B cell (primary cell): ENCODE data around the gene MACO1. TPM values are rescaled to one million over a fixed set of nuclear protein-coding genes. Genes with fewer than 3 reads are reported as not detected.

ENCODE experiments used
- ATAC-seq: fragments of 200-7000 bp; cut with Tn5 transposase; one replicate; pipeline ENCODE4 v1.10.0; 2021; ENCODE audit warnings: low read depth, mild to moderate bottlenecking, moderate number of reproducible peaks, moderate library complexity
- CTCF ChIA-PET: fragments of 350-600 bp; sonication (Branson Sonifier 250); formaldehyde crosslinking; loops from one replicate; lab custom pipeline; 2021; ENCODE audit warnings: antibody characterized with exemption, inconsistent platforms; lab: Charles Lee
- POLR2A ChIA-PET: fragments of 350-600 bp; sonication (Branson Sonifier 250); formaldehyde crosslinking; loops from one replicate; lab custom pipeline; 2021; ENCODE audit warnings: antibody characterized with exemption; lab: Charles Lee
- DNase-seq: peaks from one replicate; pipeline ENCODE4 v3.0.0; 2013
- H2AFZ ChIP-seq: 2 replicates; pipeline ENCODE4 v1.6.1; 2012; ENCODE audit warnings: mild to moderate bottlenecking, low read depth, low read length; ENCODE audit not compliant: insufficient read depth, poor library complexity, severe bottlenecking
- H3K27ac ChIP-seq, 2 donors: 1 replicate in 1 of 2; 2 replicates in 1 of 2; pipeline ENCODE4 v1.5.1; 2012 to 2013; ENCODE audit warnings: low read length in 2 of 2, mild to moderate bottlenecking in 2 of 2, moderate library complexity in 1 of 2
- H3K27me3 ChIP-seq, 4 experiments: fragments of 200-600 bp in 1 of 4; sonication (generic) in 1 of 4; replicated peaks in 1 of 4; 1 replicate in 2 of 4; 2 replicates in 2 of 4; pipeline versions ENCODE4 v1.6.1 to v1.7.0; 2013 to 2016; ENCODE audit warnings: low read length in 3 of 4, mild to moderate bottlenecking in 2 of 4, mixed read lengths in 1 of 4, moderate library complexity in 1 of 4; ENCODE audit not compliant: insufficient read depth in 4 of 4, control insufficient read depth in 3 of 4; ENCODE audit errors: control extremely low read depth in 1 of 4
- H3K36me3 ChIP-seq, 2 experiments: replicated peaks in 1 of 2; 1 replicate in 1 of 2; 2 replicates in 1 of 2; pipeline versions ENCODE4 v1.6.1 to v1.7.1; 2013; ENCODE audit warnings: low read length in 1 of 2; ENCODE audit not compliant: insufficient read depth in 2 of 2, control insufficient read depth in 1 of 2; ENCODE audit errors: control extremely low read depth in 1 of 2, extremely low read depth in 1 of 2
- H3K4me1 ChIP-seq, 2 donors: fragments of 200-600 bp in 1 of 2; sonication (generic) in 1 of 2; 1 replicate in 1 of 2; 2 replicates in 1 of 2; pipeline versions ENCODE4 v1.5.1 to v1.6.1; 2013 to 2017; ENCODE audit warnings: low read length in 2 of 2; ENCODE audit not compliant: control insufficient read depth in 2 of 2, insufficient read depth in 2 of 2
- H3K4me2 ChIP-seq: replicated peaks from 2 replicates; pipeline ENCODE3; 2012; ENCODE audit warnings: mild to moderate bottlenecking, low read depth, low read length; ENCODE audit not compliant: poor library complexity, severe bottlenecking
- H3K4me3 ChIP-seq, 5 experiments: fragments of 200-600 bp in 1 of 5; sonication (generic) in 1 of 5; 1 replicate in 3 of 5; 2 replicates in 2 of 5; pipeline versions ENCODE4 v1.5.1 to v1.7.0; 2011 to 2016; ENCODE audit warnings: low read length in 4 of 5, mild to moderate bottlenecking in 4 of 5, low read depth in 2 of 5, control low read depth in 1 of 5, moderate library complexity in 1 of 5; ENCODE audit not compliant: insufficient read depth in 1 of 5; ENCODE audit errors: control extremely low read depth in 1 of 5, extremely low read depth in 1 of 5
- H3K79me2 ChIP-seq: fragments of 200-600 bp; sonication (generic); one replicate; pipeline ENCODE4 v1.6.0; 2016; ENCODE audit warnings: low read length; ENCODE audit not compliant: control insufficient read depth, insufficient read depth
- H3K9ac ChIP-seq: fragments of 200-600 bp; sonication (generic); 2 replicates; pipeline ENCODE4 v1.6.1; 2017; ENCODE audit warnings: mild to moderate bottlenecking, low read length, moderate library complexity
- H3K9me3 ChIP-seq, 3 donors: one replicate each; pipeline versions ENCODE4 v1.6.1 to v1.7.1; 2013; ENCODE audit warnings: low read length in 2 of 3; ENCODE audit not compliant: control insufficient read depth in 2 of 3, insufficient read depth in 1 of 3; ENCODE audit errors: control extremely low read depth in 1 of 3
- H4K20me1 ChIP-seq: 2 replicates; pipeline ENCODE4 v1.6.0; 2012; ENCODE audit warnings: mild to moderate bottlenecking, low read length; ENCODE audit not compliant: insufficient read depth, control insufficient read depth, poor library complexity, severe bottlenecking
- H3K27ac Mint-ChIP-seq: one replicate; pipeline ENCODE4 v1.8.0; 2021; ENCODE audit warnings: mixed read lengths
- H3K27me3 Mint-ChIP-seq: one replicate; pipeline ENCODE4 v1.8.0; 2021; ENCODE audit warnings: mixed read lengths
- H3K4me1 Mint-ChIP-seq: one replicate; pipeline ENCODE4 v1.8.0; 2021; ENCODE audit warnings: mixed read lengths
- H3K4me3 Mint-ChIP-seq: one replicate; pipeline ENCODE4 v1.8.0; 2021; ENCODE audit warnings: mixed read lengths
- H3K9me3 Mint-ChIP-seq: one replicate; pipeline ENCODE4 v1.8.0; 2022; ENCODE audit warnings: mixed read lengths; ENCODE audit not compliant: insufficient read depth
- EZH2 ChIP-seq: IDR thresholded peaks from 2 replicates; pipeline ENCODE4 v1.6.1; 2012; ENCODE audit warnings: borderline replicate concordance, low read depth, mild to moderate bottlenecking, moderate library complexity, low read length; ENCODE audit not compliant: insufficient read depth, poor library complexity, severe bottlenecking
- WGBS: methylation state at CpG from one replicate; pipeline ENCODE4 v1.1.5; 2013; ENCODE audit warnings: missing lambda C conversion rate; ENCODE audit not compliant: insufficient coverage; 5-methylcytosine and 5-hydroxymethylcytosine counted together
- intact Hi-C: fragments of 100-400 bp; cut with micrococcal nuclease; formaldehyde crosslinking; loops from one replicate; pipeline ENCODE4 v1.10.0; 2022
- polyA plus RNA-seq: library from polyadenylated mRNA; depleted of rRNA; stranded (reverse); fragments of >200 nt; gene quantifications from 2 replicates; pipeline ENCODE4 v1.2.3, GENCODE V29; 2012
- total RNA-seq, 2 donors: library from RNA; stranded (reverse); fragments of 120-200 nt in 1 of 2; gene quantifications; 1 replicate in 1 of 2; 2 replicates in 1 of 2; pipeline versions ENCODE4 v1.2.3 to v1.2.4, GENCODE V29; 2013 to 2022
- TF ChIP-seq, protein P1 (sequence below): fragments of 200-600 bp; IDR thresholded peaks from one replicate; pipeline ENCODE4 v1.8.0; 2022; ENCODE audit warnings: antibody characterized with exemption, mild to moderate bottlenecking

MACO1 gene
- total and polyA plus RNA-seq, 2 donors (not counting 1 experiment from before 2014, with no cell fraction given), result 4.9 to 21.2 TPM

GRCh38 chr1:25548601-25549000 lies 117.9 kb downstream of the MACO1 start:
- Mint-ChIP-seq H3K4me1 (peaks cover 54% of the 10 kb centered on the region), H3K9me3 (no peaks in the 10 kb centered on the region), H3K27me3 (no peaks in the 10 kb centered on the region), H3K27ac (peak overlapping the region; percentile 10), H3K4me3 (no peak overlapping the region)
- Histone ChIP-seq H3K27me3 (peaks cover 0 to 13% (median 3%) of the 10 kb centered on the region in 4 experiments), H3K36me3 (no peaks in the 10 kb centered on the region), H3K4me2 (peak overlapping the region; percentile 78), H3K4me1 (peaks cover 42 to 55% of the 10 kb centered on the region in 2 donors), H2AFZ (no peak overlapping the region), H3K9me3 (no peaks in the 10 kb centered on the region), H3K79me2 (peaks cover 46% of the 10 kb centered on the region), H3K4me3 (no peak overlapping the region), H3K27ac (peak overlapping the region in 1 of 2 donors; percentile 42), H3K9ac (no peak overlapping the region), H4K20me1 (peaks cover 26% of the 10 kb centered on the region)
- DNase-seq (no peak), ATAC-seq (no peak)
- POLR2A ChIA-PET, result no interaction called here
- TF ChIP-seq, protein P1, sequence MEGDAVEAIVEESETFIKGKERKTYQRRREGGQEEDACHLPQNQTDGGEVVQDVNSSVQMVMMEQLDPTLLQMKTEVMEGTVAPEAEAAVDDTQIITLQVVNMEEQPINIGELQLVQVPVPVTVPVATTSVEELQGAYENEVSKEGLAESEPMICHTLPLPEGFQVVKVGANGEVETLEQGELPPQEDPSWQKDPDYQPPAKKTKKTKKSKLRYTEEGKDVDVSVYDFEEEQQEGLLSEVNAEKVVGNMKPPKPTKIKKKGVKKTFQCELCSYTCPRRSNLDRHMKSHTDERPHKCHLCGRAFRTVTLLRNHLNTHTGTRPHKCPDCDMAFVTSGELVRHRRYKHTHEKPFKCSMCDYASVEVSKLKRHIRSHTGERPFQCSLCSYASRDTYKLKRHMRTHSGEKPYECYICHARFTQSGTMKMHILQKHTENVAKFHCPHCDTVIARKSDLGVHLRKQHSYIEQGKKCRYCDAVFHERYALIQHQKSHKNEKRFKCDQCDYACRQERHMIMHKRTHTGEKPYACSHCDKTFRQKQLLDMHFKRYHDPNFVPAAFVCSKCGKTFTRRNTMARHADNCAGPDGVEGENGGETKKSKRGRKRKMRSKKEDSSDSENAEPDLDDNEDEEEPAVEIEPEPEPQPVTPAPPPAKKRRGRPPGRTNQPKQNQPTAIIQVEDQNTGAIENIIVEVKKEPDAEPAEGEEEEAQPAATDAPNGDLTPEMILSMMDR, result no peak
- no peak for TF ChIP-seq EZH2
- CTCF ChIA-PET, result interaction anchor here (1.0 to 3.2 kb wide), 4 partner anchors 12 to 67 kb away, joined by 3 to 16 read pairs (median 10); no protein-coding TSS in a partner anchor
- WGBS, result 50% methylated on average over 3 of the region's 4 CpGs
- intact Hi-C loops, result loop anchor here (2.0 to 5.0 kb wide), 2 partner anchors 68 to 249 kb away; partner anchors contain the start of gene MAN1C1
